DMS 273 treated with DMSO at 0.1 percent for 48 hours (cell line): ENCODE measurements around the gene TLL1.

Experiments used
- DNase-seq: peaks from one replicate; lab custom pipeline; 2025; lab: John Stamatoyannopoulos, UW

Gene TLL1

GRCh38 chr4:165872461-165873297 is at the start of gene TLL1:
Gene TLL1, plus strand, starts transcription at chr4:165873237. Its CDS starts 668 bp downstream, at chr4:165873905.
- no peak for DNase-seq

- DNase-seq = no peak
These were observed 46.9 kb upstream of the TLL1 start for GRCh38 chr4:165826166-165826565.

GRCh38 chr4:165827018-165827417 is 46.0 kb upstream of the TLL1 start:
- DNase-seq = no peak

GRCh38 chr4:165828928-165829327 is 44.1 kb upstream of the TLL1 start:
- no peak for DNase-seq

GRCh38 chr4:165834116-165834515 is 38.9 kb upstream of the TLL1 start:
- no peak for DNase-seq

- DNase-seq = no peak
These were observed 34.5 kb upstream of the TLL1 start for GRCh38 chr4:165838575-165838974.

- DNase-seq = no peak
These were observed 33.3 kb upstream of the TLL1 start for GRCh38 chr4:165839615-165840333.

GRCh38 chr4:165842684-165843083 is 30.4 kb upstream of the TLL1 start:
- DNase-seq = no peak

- DNase-seq = no peak
These were observed 28.9 kb upstream of the TLL1 start for GRCh38 chr4:165844161-165844560.

GRCh38 chr4:165851256-165851655 is 21.8 kb upstream of the TLL1 start:
- DNase-seq = no peak

GRCh38 chr4:165855191-165855590 is 17.8 kb upstream of the TLL1 start:
- DNase-seq = no peak

- no peak for DNase-seq
These were observed 11.7 kb upstream of the TLL1 start for GRCh38 chr4:165861363-165861762.

- no peak for DNase-seq
These were observed 8.8 kb upstream of the TLL1 start for GRCh38 chr4:165864271-165864670.

- DNase-seq = no peak
These were observed 6.9 kb upstream of the TLL1 start for GRCh38 chr4:165866019-165866650.

GRCh38 chr4:165867961-165868360 is 5.1 kb upstream of the TLL1 start:
- DNase-seq = no peak

GRCh38 chr4:165873298-165874071 is 448 bp downstream of the TLL1 start:
- DNase-seq = no peak

GRCh38 chr4:165874072-165874790 is 1.2 kb downstream of the TLL1 start:
- no peak for DNase-seq

- no peak for DNase-seq
These were observed 1.8 kb downstream of the TLL1 start for GRCh38 chr4:165874791-165875371.

GRCh38 chr4:165875446-165875845 is 2.4 kb downstream of the TLL1 start:
- DNase-seq = no peak

GRCh38 chr4:165877286-165877685 is 4.2 kb downstream of the TLL1 start:
- DNase-seq = no peak

GRCh38 chr4:165879641-165880040 is 6.6 kb downstream of the TLL1 start:
- DNase-seq = no peak
